Measurements from ENCODE around the gene KANSL3. TPM values are rescaled to one million over a fixed set of nuclear protein-coding genes. Genes with fewer than 3 reads are reported as not detected.

Gene KANSL3
- total RNA-seq, 4 donors from 2014 or later = 34.7 to 65.0 (median 39.7) TPM

GRCh38 chr2:96663829-96664228 is 25.7 kb upstream of the KANSL3 start:
- no peak for TF ChIP-seq CTCF (IDR thresholded peaks at IDR 0.05; ENCODE audit: low read depth)

DNA sequence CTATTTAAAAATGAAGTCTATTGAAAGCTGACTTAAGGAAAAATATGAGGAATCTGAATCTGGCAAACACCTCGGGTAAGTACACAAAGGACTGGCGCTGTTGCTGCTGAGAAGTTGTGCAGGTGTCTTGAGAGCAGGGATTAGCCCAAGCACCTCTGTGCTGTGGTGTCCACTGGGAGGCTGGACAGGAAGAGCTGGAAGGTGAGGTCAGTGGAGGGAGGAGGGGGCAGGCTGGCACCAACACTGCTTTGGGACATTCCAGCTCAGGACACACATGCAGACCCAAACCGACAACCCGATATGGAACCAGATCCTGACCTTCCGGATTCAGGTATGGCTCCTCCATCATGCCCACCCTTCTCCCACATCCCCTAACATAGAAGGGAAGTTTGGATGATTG is 25.1 kb upstream of the KANSL3 start:
- TF ChIP-seq CTCF (IDR thresholded peaks at IDR 0.05; ENCODE audit: low read depth) = no peak

DNA sequence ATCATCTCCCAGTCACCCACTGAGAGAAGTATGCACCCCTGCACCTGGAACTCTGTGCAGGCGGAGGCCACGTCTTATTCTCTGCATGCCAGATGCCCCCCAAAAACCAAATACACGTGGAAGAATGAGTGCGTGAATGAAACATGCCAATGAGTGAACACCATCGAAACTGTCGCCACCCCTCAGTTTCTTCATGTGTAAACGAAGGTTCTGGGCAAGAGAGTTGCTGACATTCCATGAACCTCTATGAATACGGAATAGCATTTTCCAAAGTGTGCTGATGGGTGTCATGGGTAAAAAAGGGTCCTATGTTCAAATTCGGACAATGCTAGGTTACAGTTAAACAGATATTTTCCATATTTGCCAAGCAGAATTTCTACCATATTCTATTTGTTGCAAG is 24.2 kb upstream of the KANSL3 start:
- TF ChIP-seq CTCF (IDR thresholded peaks at IDR 0.05; ENCODE audit: low read depth) = no peak

DNA sequence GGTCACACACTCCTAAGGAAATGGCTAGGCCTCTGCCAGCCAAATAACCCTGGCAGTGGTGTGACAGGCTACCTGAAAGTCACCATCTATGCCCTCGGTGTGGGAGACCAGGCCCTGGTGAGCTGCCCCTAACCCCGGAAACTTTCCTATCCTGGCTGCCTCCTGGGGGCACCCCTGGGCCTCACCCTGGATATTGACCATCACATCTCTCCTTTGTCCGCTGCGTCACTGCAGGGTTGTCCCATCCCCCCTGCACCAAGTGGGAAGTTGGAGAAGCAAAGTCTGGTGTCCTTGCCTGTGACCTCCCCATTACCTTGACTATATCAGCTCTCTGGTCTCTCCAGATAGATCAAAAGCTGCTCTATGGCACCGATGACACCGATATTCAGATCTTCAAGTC is 23.2 kb upstream of the KANSL3 start:
- no peak for TF ChIP-seq CTCF (IDR thresholded peaks at IDR 0.05; ENCODE audit: low read depth)

- no peak for TF ChIP-seq CTCF (IDR thresholded peaks at IDR 0.05; ENCODE audit: low read depth)
These were observed 18.4 kb upstream of the KANSL3 start for GRCh38 chr2:96656540-96656939.

DNA sequence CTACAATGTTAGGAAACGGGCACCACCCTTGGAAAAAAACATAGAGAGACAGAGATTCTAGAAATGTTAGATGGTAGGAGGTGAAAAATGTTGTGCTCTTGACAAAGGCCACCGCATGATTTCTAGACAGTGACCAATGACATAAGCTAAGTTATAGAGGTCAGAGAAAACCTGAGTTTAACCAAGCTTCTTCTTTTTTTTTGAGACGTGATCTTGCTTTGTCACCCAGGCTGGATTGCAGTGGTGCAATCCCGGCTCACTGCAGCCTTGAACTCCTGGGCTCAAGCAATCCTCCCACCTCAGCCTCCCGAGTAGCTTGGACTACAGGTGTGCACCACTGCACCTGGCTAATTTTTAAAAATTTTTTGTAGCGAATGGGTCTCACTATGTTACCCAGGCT is 17.4 kb upstream of the KANSL3 start:
- TF ChIP-seq CTCF (IDR thresholded peaks at IDR 0.05; ENCODE audit: low read depth) = no peak

GRCh38 chr2:96651793-96652192 is 13.7 kb upstream of the KANSL3 start:
- TF ChIP-seq CTCF (IDR thresholded peaks at IDR 0.05; ENCODE audit: low read depth) = no peak

Data from subcutaneous adipose tissue (tissue), 4 donors.